Astrocyte (in vitro differentiated cells and primary cell): ENCODE data around the gene LCOR.

Source experiments
- CTCF ChIP-seq: IDR thresholded peaks from 2 replicates; pipeline ENCODE4 v1.5.1; 2011; ENCODE audit warnings: low read depth, mild to moderate bottlenecking, inconsistent platforms, low read length, moderate library complexity; ENCODE audit not compliant: insufficient read depth
- EZH2 ChIP-seq: IDR thresholded peaks from 2 replicates; pipeline ENCODE4 v1.6.1; 2012; ENCODE audit warnings: mild to moderate bottlenecking, low read length, inconsistent platforms; ENCODE audit not compliant: insufficient read depth

GRCh38 chr10:97029271-97029670, 197.2 kb downstream of the LCOR start:
- TF ChIP-seq CTCF, result no peak
- no peak for TF ChIP-seq EZH2
